ENCODE data around the gene CCDC83.

DNA sequence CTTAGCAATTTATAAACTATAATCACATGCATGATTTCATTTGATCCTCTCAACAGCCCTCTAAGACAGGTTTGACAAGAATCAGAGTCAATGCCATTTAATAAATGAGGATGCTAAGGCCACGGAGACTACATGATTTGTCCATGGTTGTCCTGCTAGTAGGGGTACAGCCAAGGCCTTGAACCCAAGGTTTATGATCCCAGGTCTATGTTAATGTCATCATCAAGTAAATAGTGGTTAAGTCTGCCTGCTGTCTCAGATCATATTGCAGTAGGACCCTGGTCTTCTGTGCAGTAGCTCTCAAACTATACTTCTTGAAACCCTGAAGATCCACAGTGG is 26.6 kb upstream of the CCDC83 start:
- TF ChIP-seq CTCF (IDR thresholded peaks at IDR 0.05) (no peak), POLR2A (IDR thresholded peaks at IDR 0.05) (no peak)

Data from heart left ventricle (tissue), 13 donors.